ENCODE measurements around the gene KCNQ1OT1. TPM values are rescaled to one million over a fixed set of nuclear protein-coding genes. Genes with fewer than 3 reads are reported as not detected.

Gene KCNQ1OT1
- total RNA-seq, 4 donors from 2014 or later, result 6.3 to 8.0 (median 7.7) TPM

GRCh38 chr11:2575591-2576051 lies 124.2 kb downstream of the KCNQ1OT1 start:
- Histone ChIP-seq H3K27me3 (no peaks in the 10 kb centered on the region), H3K36me3 (no peaks in the 10 kb centered on the region), H3K9me3 (no peaks in the 10 kb centered on the region), H3K27ac (no peak overlapping the region), H3K4me3 (no peak overlapping the region), H3K4me1 (peaks cover 0 to 19% (median 2%) of the 10 kb centered on the region in 4 donors)
- no peak for DNase-seq (ENCODE audit: low spot score in 2 of 2)
- no peak for TF ChIP-seq EP300 (IDR thresholded peaks at IDR 0.05)
- no peak for TF ChIP-seq CTCF (IDR thresholded peaks at IDR 0.05)
- TF ChIP-seq POLR2A (IDR thresholded peaks at IDR 0.05), result no peak
- WGBS, 2 donors, result 80 to 91% methylated on average over 17 of the region's 17 CpGs

GRCh38 chr11:2574553-2575535 lies 125.0 kb downstream of the KCNQ1OT1 start:
- H3K36me3 ChIP-seq, result no peaks in the 10 kb centered on the region
- no peak overlapping the region for H3K27ac ChIP-seq
- H3K9me3 ChIP-seq, result no peaks in the 10 kb centered on the region
- DNase-seq (ENCODE audit: low spot score in 2 of 2), result peak in 1 of 2 donors; percentile 8
- H3K4me3 ChIP-seq, result no peak overlapping the region
- 63 to 66% methylated on average over 40 to 42 of the region's 45 CpGs for WGBS, 2 donors
- no peak for TF ChIP-seq CTCF (IDR thresholded peaks at IDR 0.05)
- no peak for TF ChIP-seq EP300 (IDR thresholded peaks at IDR 0.05)
- TF ChIP-seq POLR2A (IDR thresholded peaks at IDR 0.05), result no peak
- no peaks in the 10 kb centered on the region for H3K27me3 ChIP-seq
- H3K4me1 ChIP-seq, result peaks cover 0 to 13% (median 2%) of the 10 kb centered on the region in 4 donors

DNA sequence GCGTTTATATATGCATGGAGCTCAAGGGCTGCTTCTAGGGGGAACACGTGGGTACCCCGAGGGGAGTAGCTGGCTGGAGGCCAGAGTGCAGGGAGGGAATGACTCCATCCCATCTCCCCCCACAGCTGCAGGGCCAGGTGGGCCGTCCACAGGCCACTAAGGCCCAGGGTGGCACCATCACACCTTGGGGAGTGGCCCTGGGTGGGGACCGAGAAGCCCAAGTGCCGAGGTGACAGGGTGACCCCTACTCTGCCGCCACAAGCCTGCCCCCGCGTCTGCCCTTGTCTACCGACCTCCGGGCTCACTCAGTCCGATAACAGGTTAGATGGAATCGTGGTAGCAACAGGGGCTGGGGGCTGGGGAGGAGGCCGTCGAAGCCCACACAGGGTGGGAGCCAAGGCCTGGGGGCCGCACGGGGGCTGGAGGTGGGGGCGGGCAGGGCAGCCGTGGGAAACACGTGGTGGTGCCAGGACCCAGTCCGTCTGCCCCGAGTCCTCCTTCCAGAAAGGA lies 125.7 kb downstream of the KCNQ1OT1 start:
- Histone ChIP-seq H3K9me3 (no peaks in the 10 kb centered on the region), H3K4me1 (peaks cover 0 to 6% (median 2%) of the 10 kb centered on the region in 4 donors), H3K27me3 (no peaks in the 10 kb centered on the region), H3K27ac (no peak overlapping the region), H3K36me3 (no peaks in the 10 kb centered on the region), H3K4me3 (no peak overlapping the region)
- DNase-seq (ENCODE audit: low spot score in 2 of 2), result no peak
- no peak for TF ChIP-seq EP300 (IDR thresholded peaks at IDR 0.05)
- TF ChIP-seq POLR2A (IDR thresholded peaks at IDR 0.05), result no peak
- no peak for TF ChIP-seq CTCF (IDR thresholded peaks at IDR 0.05)
- WGBS, 2 donors, result 85% methylated on average over 18 to 19 of the region's 22 CpGs

- Histone ChIP-seq H3K4me1 (peaks cover 0 to 5% (median 0%) of the 10 kb centered on the region in 4 donors), H3K36me3 (no peaks in the 10 kb centered on the region), H3K4me3 (no peak overlapping the region), H3K9me3 (no peaks in the 10 kb centered on the region), H3K27ac (no peak overlapping the region), H3K27me3 (no peaks in the 10 kb centered on the region)
- TF ChIP-seq CTCF (IDR thresholded peaks at IDR 0.05) (no peak), EP300 (IDR thresholded peaks at IDR 0.05) (no peak), POLR2A (IDR thresholded peaks at IDR 0.05) (no peak)
- WGBS, 2 donors, result 91 to 92% methylated on average over 22 to 28 of the region's 28 CpGs
- peak in 1 of 2 donors; percentile 1 for DNase-seq (ENCODE audit: low spot score in 2 of 2)
Observed at GRCh38 chr11:2573240-2574042, 126.4 kb downstream of the KCNQ1OT1 start.
